Left ventricle myocardium inferior (tissue), 1 donor: ENCODE data around the gene COG3. TPM values are rescaled to one million over a fixed set of nuclear protein-coding genes. Genes with fewer than 3 reads are reported as not detected.
"Not testable (repeated sequence)": the region's sequence is repeated elsewhere in the genome, so short reads cannot be mapped to it uniquely, and the experiment has no call there.

Experiments used
- DNase-seq: peaks from one replicate; pipeline ENCODE4 v3.0.0-alpha.2; 2020
- H3K27ac ChIP-seq: fragments of 200-600 bp; replicated peaks from 2 replicates; pipeline ENCODE4 v1.8.0; 2021
- H3K27me3 ChIP-seq: fragments of 200-600 bp; 2 replicates; pipeline ENCODE4 v1.8.0; 2021; ENCODE audit warnings: low read depth
- H3K36me3 ChIP-seq: fragments of 200-600 bp; 2 replicates; pipeline ENCODE4 v1.8.0; 2021
- H3K4me1 ChIP-seq: fragments of 200-600 bp; 2 replicates; pipeline ENCODE4 v1.8.0; 2021
- H3K4me3 ChIP-seq: fragments of 200-600 bp; 2 replicates; pipeline ENCODE4 v1.8.0; 2021; ENCODE audit warnings: mild to moderate bottlenecking, moderate library complexity
- H3K9me3 ChIP-seq: fragments of 200-600 bp; replicated peaks from 2 replicates; pipeline ENCODE4 v1.8.0; 2021
- intact Hi-C: fragments of 100-400 bp; cut with micrococcal nuclease; formaldehyde crosslinking; loops from one replicate; pipeline ENCODE4 v1.11.0; 2022
- total RNA-seq: library from RNA; stranded (reverse); fragmentation: NEBNext Ultra II Directional; extraction: Animal tissue kit (Norgen Biotek cat#: 25700); gene quantifications from one replicate; pipeline ENCODE4 v1.2.1, GENCODE V29; 2021
- TF ChIP-seq, protein P1 (sequence below): fragments of 200-600 bp; IDR thresholded peaks from 2 replicates; pipeline ENCODE4 v1.8.0; 2021; ENCODE audit warnings: antibody characterized with exemption, mild to moderate bottlenecking, borderline replicate concordance
- donor health status: DM: no; HTN: yes; CAD: no; lungs with severe emphysema.

The COG3 gene
- total RNA-seq, 1 donor from 2014 or later, result 15.7 TPM

DNA sequence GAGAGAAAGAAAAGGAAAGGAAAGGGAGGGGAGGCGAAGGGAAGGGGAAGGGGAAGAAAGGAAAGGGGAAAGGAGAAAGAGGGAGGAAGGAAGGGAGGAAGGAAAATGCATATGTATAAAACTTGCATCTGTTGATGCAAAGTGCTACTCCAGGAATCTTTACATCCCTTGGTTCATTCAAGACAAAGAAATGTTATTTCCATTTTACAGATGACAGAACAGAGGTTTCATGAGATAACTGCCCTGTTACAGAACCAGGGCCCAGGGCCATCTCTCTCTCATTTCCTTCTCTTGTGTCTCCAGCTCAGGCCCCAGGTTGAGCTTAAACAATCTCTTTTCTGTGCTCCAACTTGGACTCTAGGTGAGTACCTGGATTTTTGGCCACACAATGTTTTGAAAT lies 44.8 kb upstream of the COG3 start:
- intact Hi-C loops, result no loop called here
- Histone ChIP-seq H3K4me1 (peaks cover 35% of the 10 kb centered on the region), H3K27ac (no peak overlapping the region), H3K36me3 (no peaks in the 10 kb centered on the region), H3K4me3 (no peak overlapping the region), H3K27me3 (no peaks in the 10 kb centered on the region), H3K9me3 (no peaks in the 10 kb centered on the region)
- DNase-seq, result no peak
- TF ChIP-seq, protein P1, sequence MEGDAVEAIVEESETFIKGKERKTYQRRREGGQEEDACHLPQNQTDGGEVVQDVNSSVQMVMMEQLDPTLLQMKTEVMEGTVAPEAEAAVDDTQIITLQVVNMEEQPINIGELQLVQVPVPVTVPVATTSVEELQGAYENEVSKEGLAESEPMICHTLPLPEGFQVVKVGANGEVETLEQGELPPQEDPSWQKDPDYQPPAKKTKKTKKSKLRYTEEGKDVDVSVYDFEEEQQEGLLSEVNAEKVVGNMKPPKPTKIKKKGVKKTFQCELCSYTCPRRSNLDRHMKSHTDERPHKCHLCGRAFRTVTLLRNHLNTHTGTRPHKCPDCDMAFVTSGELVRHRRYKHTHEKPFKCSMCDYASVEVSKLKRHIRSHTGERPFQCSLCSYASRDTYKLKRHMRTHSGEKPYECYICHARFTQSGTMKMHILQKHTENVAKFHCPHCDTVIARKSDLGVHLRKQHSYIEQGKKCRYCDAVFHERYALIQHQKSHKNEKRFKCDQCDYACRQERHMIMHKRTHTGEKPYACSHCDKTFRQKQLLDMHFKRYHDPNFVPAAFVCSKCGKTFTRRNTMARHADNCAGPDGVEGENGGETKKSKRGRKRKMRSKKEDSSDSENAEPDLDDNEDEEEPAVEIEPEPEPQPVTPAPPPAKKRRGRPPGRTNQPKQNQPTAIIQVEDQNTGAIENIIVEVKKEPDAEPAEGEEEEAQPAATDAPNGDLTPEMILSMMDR, result no peak

DNA sequence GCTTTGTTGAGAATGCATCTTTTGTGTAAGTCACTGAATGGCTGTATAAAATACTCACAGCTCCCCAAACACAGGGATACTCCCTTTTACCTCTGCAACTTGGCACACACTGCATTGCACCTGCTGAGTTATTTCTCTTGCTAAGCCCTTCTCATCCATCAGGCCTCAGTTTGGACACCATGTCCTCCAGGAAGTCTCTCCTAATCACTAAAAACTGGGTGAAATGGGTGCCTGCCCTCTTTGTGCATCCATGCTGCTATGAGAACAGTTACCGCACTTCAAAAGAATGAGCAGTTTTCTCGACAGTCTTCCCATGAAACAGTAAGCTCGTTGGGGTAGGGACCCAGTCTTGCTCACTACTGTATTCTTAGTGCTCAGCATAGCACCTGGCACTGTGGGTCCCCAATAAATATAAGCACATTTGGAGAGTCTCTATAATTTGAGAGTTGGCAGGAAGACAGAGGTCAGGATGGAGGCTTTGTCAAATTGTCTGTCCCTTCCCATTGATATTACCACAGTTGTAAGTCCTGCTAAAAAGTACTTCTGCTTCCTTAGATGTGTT lies 41.9 kb upstream of the COG3 start:
- TF ChIP-seq, protein P1, result no peak
- Histone ChIP-seq H3K27ac (peak overlapping the region; percentile 37), H3K36me3 (no peaks in the 10 kb centered on the region), H3K27me3 (no peaks in the 10 kb centered on the region), H3K4me1 (peaks cover 8% of the 10 kb centered on the region), H3K9me3 (no peaks in the 10 kb centered on the region), H3K4me3 (no peak overlapping the region)
- DNase-seq, result no peak
- intact Hi-C loops, result no loop called here

DNA sequence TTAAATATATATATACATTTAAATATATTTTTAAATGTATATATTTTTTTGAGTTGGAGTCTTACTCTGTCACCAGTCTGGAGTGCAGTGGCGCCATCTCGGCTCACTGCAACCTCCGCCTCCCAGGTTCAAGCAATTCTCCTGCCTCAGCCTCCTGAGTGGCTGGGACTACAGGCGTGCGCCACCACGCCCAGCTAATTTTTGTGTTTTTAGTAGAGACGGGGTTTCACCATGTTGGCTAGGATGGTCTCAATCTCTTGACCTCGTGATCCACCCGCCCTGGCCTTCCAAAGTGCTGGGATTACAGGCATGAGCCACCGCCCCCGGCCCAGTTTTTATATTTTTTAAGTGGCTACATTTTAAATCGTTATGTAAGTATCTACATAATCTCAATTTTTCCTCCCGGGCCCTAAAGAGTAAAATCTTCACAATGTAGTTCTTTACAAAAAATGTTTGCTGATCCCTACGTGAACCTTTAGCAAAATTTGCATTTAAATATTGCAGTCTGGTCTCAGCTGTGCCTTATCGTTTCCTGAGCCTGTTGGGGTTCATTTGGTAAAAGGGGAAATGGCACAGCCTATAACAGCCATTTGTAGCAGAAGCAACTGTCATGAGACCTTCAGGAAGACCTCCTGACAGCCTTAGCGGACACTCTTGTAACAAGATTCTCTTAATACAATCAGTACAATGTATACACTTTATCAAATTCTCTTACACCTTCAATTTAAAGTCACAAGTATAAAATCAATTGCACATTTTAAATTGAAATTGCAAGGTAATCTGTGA lies 38.5 kb upstream of the COG3 start:
- intact Hi-C loops, H3K36me3 ChIP-seq, H3K4me1 ChIP-seq, H3K9me3 ChIP-seq, H3K27me3 ChIP-seq, DNase-seq, H3K4me3 ChIP-seq: not testable (repeated sequence)
- peak overlapping the region; percentile 2 for H3K27ac ChIP-seq

DNA sequence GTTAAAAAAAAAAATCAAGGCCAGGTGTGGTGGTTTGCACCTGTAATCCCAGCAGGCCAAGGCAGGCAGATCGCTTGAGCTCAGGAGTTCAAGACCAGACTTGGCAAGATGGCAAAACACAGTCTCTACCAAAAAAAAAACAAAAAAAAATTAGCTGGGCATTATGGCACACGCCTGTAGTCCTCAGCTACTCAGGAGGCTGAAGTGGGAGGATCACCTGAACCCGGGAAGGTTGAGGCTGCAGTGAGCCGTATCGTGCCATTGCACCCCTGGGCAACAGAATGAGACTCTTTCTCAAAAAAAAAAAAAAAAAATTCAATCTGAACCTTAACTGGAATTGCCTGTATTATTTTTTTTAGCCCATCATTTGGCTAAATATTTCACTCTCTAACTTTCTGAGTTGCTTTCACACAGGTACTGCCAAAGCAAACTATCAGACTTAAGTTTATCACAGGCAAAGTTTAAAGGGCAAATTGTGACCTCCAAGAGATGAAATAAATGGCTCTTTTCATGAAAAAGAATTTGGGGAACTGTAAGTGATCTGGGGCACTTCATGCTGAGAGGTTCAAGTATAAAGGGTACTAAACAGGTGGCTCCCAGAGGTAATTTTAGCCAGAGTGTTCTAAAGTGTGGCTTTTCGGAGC lies 31.9 kb upstream of the COG3 start:
- Histone ChIP-seq H3K27me3 (no peaks in the 10 kb centered on the region), H3K4me1 (peaks cover 8% of the 10 kb centered on the region), H3K4me3 (no peak overlapping the region), H3K9me3 (no peaks in the 10 kb centered on the region), H3K36me3 (no peaks in the 10 kb centered on the region), H3K27ac (peak overlapping the region; percentile 87)
- TF ChIP-seq, protein P1, result no peak
- intact Hi-C loops, result no loop called here
- DNase-seq, result no peak

DNA sequence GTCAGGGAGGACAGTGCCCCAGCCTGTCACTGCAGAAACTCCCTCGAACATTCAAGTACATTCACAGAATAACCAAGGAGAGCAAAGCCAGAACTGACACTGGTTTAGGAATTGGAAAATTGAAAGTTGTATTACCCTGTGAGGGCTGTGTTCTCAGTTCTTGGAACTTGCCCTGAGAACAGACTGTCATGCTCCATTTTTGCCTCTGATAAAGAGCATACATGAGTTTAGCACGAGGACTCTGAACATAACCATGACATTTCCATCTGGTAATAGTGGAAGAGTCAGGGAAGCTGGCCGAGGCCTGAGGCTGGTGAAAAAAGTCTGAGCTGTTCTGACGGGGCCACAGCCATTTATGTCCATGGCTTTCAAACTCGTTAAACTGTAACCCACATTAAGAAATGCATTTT lies 31.4 kb upstream of the COG3 start:
- H3K9me3 ChIP-seq, result no peaks in the 10 kb centered on the region
- TF ChIP-seq, protein P1, result no peak
- intact Hi-C loops, result no loop called here
- no peaks in the 10 kb centered on the region for H3K27me3 ChIP-seq
- peak overlapping the region; percentile 87 for H3K27ac ChIP-seq
- no peaks in the 10 kb centered on the region for H3K36me3 ChIP-seq
- H3K4me3 ChIP-seq, result no peak overlapping the region
- no peak for DNase-seq
- H3K4me1 ChIP-seq, result peaks cover 8% of the 10 kb centered on the region
